ENCODE measurements around the gene ABI1.

The ABI1 gene

DNA sequence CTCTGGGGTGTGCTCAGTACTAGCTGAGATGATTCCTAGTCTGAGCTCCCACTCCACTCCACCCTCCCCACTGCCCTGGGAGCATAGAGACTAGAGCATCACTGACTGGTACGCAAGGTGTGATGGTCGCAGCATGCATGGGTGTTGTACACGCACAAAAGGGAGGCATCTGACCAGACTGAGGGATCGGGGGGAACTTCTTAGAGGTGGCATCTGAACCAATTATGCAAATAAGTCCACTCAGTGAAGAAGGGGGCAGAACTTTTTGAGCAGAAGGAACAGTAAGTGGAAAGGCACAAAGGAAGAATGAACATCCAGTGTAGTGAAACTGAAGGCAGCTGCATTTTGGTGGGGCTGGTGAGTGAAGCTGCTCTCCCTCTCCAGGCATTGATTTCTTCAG lies 137.7 kb downstream of the ABI1 start:
- Histone ChIP-seq H2BK120ac (ENCODE audit: low read depth, low read length) (no peak overlapping the region), H3K4me1 (ENCODE audit: control insufficient read depth in 2 of 2, insufficient read depth in 1 of 2, low read depth in 1 of 2, low read length in 2 of 2) (no peaks in the 10 kb centered on the region), H2AFZ (ENCODE audit: low read length) (no peak overlapping the region), H3K27ac (replicated peaks; ENCODE audit: low read length) (no peak overlapping the region), H3K4me3 (ENCODE audit: low read length in 2 of 2) (no peak overlapping the region), H2BK5ac (ENCODE audit: low read length) (no peak overlapping the region), H3K4me2 (ENCODE audit: insufficient read depth, low read length, poor library complexity, severe bottlenecking) (no peak overlapping the region), H2BK15ac (ENCODE audit: low read length) (no peak overlapping the region), H3K79me1 (ENCODE audit: low read depth, low read length) (peaks cover 4% of the 10 kb centered on the region), H4K8ac (ENCODE audit: low read depth, low read length) (no peak overlapping the region), H3K9ac (ENCODE audit: low read depth, low read length, poor library complexity) (no peak overlapping the region), H3K4ac (ENCODE audit: low read length) (no peak overlapping the region), H3K14ac (ENCODE audit: low read length) (no peak overlapping the region), H3K23ac (ENCODE audit: low read depth, low read length, poor library complexity) (no peak overlapping the region), H2BK12ac (ENCODE audit: low read length) (no peak overlapping the region), H3K18ac (ENCODE audit: low read length) (no peak overlapping the region), H3K9me3 (replicated peaks in 1 of 2; ENCODE audit: control insufficient read depth in 2 of 2, insufficient read depth in 1 of 2, low read depth in 1 of 2, low read length in 2 of 2) (no peaks in the 10 kb centered on the region), H4K91ac (ENCODE audit: low read depth, low read length, poor library complexity) (no peak overlapping the region), H3K36me3 (replicated peaks in 1 of 2; ENCODE audit: control insufficient read depth in 2 of 2, insufficient read depth in 2 of 2, low read length in 2 of 2) (peaks cover 10 to 93% of the 10 kb centered on the region in 2 donors), H2AK5ac (ENCODE audit: low read depth, low read length) (no peak overlapping the region), H3K27me3 (ENCODE audit: control insufficient read depth in 3 of 3, insufficient read depth in 3 of 3, low read depth in 1 of 3, low read length in 3 of 3) (no peaks in the 10 kb centered on the region)
- no peak for DNase-seq (ENCODE audit: low spot score)
- WGBS, 2 donors (ENCODE audit: extremely low coverage in 2 of 2, insufficient read length in 2 of 2, insufficient replicate concordance in 1 of 2): no CpG with 5 or more reads among the region's 4 CpGs

DNA sequence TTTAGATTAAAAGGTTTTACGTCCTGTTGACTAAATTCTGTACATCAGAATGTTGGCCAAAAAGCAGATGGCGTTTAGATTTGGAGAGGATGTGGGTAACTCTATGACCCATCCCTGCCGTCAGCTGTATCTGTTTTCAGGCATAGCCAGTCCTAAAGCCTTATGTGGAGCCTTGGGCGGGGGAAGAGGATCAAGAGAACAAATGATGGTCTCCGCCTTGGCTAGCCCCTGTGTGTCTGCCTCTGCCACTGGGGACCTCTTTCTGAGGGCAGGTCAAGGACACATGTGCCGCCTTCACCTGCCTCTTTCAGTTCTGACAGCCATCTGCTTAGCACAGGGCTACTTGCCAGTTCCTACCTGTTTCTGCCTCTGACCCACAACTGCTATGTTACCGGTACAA lies 139.2 kb downstream of the ABI1 start:
- Histone ChIP-seq H2AFZ (ENCODE audit: low read length) (no peak overlapping the region), H3K9ac (ENCODE audit: low read depth, low read length, poor library complexity) (no peak overlapping the region), H4K8ac (ENCODE audit: low read depth, low read length) (no peak overlapping the region), H3K79me1 (ENCODE audit: low read depth, low read length) (peaks cover 4% of the 10 kb centered on the region), H2AK5ac (ENCODE audit: low read depth, low read length) (no peak overlapping the region), H3K14ac (ENCODE audit: low read length) (no peak overlapping the region), H3K9me3 (replicated peaks in 1 of 2; ENCODE audit: control insufficient read depth in 2 of 2, insufficient read depth in 1 of 2, low read depth in 1 of 2, low read length in 2 of 2) (no peaks in the 10 kb centered on the region), H3K23ac (ENCODE audit: low read depth, low read length, poor library complexity) (no peak overlapping the region), H3K4me2 (ENCODE audit: insufficient read depth, low read length, poor library complexity, severe bottlenecking) (no peak overlapping the region), H3K36me3 (replicated peaks in 1 of 2; ENCODE audit: control insufficient read depth in 2 of 2, insufficient read depth in 2 of 2, low read length in 2 of 2) (peaks cover 7 to 95% of the 10 kb centered on the region in 2 donors), H3K27me3 (ENCODE audit: control insufficient read depth in 3 of 3, insufficient read depth in 3 of 3, low read depth in 1 of 3, low read length in 3 of 3) (no peaks in the 10 kb centered on the region), H2BK120ac (ENCODE audit: low read depth, low read length) (no peak overlapping the region), H3K4me1 (ENCODE audit: control insufficient read depth in 2 of 2, insufficient read depth in 1 of 2, low read depth in 1 of 2, low read length in 2 of 2) (no peaks in the 10 kb centered on the region), H2BK5ac (ENCODE audit: low read length) (no peak overlapping the region), H4K91ac (ENCODE audit: low read depth, low read length, poor library complexity) (no peak overlapping the region), H3K4me3 (ENCODE audit: low read length in 2 of 2) (no peak overlapping the region), H3K27ac (replicated peaks; ENCODE audit: low read length) (no peak overlapping the region), H2BK12ac (ENCODE audit: low read length) (no peak overlapping the region), H3K4ac (ENCODE audit: low read length) (no peak overlapping the region), H3K18ac (ENCODE audit: low read length) (no peak overlapping the region), H2BK15ac (ENCODE audit: low read length) (no peak overlapping the region)
- WGBS, 2 donors (ENCODE audit: extremely low coverage in 2 of 2, insufficient read length in 2 of 2, insufficient replicate concordance in 1 of 2): no CpG with 5 or more reads among the region's 7 CpGs
- no peak for DNase-seq (ENCODE audit: low spot score)

GRCh38 chr10:26717476-26717875 lies 143.3 kb downstream of the ABI1 start:
- H3K4ac ChIP-seq (ENCODE audit: low read length): no peak overlapping the region
- no peak overlapping the region for H2BK5ac ChIP-seq (ENCODE audit: low read length)
- no peaks in the 10 kb centered on the region for H3K27me3 ChIP-seq (ENCODE audit: control insufficient read depth in 3 of 3, insufficient read depth in 3 of 3, low read depth in 1 of 3, low read length in 3 of 3)
- no peak for DNase-seq (ENCODE audit: low spot score)
- H2BK12ac ChIP-seq (ENCODE audit: low read length): no peak overlapping the region
- peaks cover 6 to 82% of the 10 kb centered on the region in 2 donors for H3K36me3 ChIP-seq (replicated peaks in 1 of 2; ENCODE audit: control insufficient read depth in 2 of 2, insufficient read depth in 2 of 2, low read length in 2 of 2)
- no peaks in the 10 kb centered on the region for H3K9me3 ChIP-seq (replicated peaks in 1 of 2; ENCODE audit: control insufficient read depth in 2 of 2, insufficient read depth in 1 of 2, low read depth in 1 of 2, low read length in 2 of 2)
- no peak overlapping the region for H3K14ac ChIP-seq (ENCODE audit: low read length)
- H3K4me1 ChIP-seq (ENCODE audit: control insufficient read depth in 2 of 2, insufficient read depth in 1 of 2, low read depth in 1 of 2, low read length in 2 of 2): no peaks in the 10 kb centered on the region
- no peak overlapping the region for H4K91ac ChIP-seq (ENCODE audit: low read depth, low read length, poor library complexity)
- no CpG with 5 or more reads among the region's 7 CpGs for whole genome bisulfite sequencing, 2 donors (ENCODE audit: extremely low coverage in 2 of 2, insufficient read length in 2 of 2, insufficient replicate concordance in 1 of 2)
- H2AK5ac ChIP-seq (ENCODE audit: low read depth, low read length): no peak overlapping the region
- H2BK15ac ChIP-seq (ENCODE audit: low read length): no peak overlapping the region
- H3K27ac ChIP-seq (replicated peaks; ENCODE audit: low read length): no peak overlapping the region
- H3K9ac ChIP-seq (ENCODE audit: low read depth, low read length, poor library complexity): no peak overlapping the region
- no peak overlapping the region for H3K4me3 ChIP-seq (ENCODE audit: low read length in 2 of 2)
- no peak overlapping the region for H3K18ac ChIP-seq (ENCODE audit: low read length)
- no peak overlapping the region for H2AFZ ChIP-seq (ENCODE audit: low read length)
- H3K79me1 ChIP-seq (ENCODE audit: low read depth, low read length): peaks cover 4% of the 10 kb centered on the region
- no peak overlapping the region for H4K8ac ChIP-seq (ENCODE audit: low read depth, low read length)
- no peak overlapping the region for H2BK120ac ChIP-seq (ENCODE audit: low read depth, low read length)
- H3K4me2 ChIP-seq (ENCODE audit: insufficient read depth, low read length, poor library complexity, severe bottlenecking): no peak overlapping the region
- no peak overlapping the region for H3K23ac ChIP-seq (ENCODE audit: low read depth, low read length, poor library complexity)

GRCh38 chr10:26715137-26715487 lies 145.6 kb downstream of the ABI1 start:
- no peak overlapping the region for H3K27ac ChIP-seq (replicated peaks; ENCODE audit: low read length)
- H3K36me3 ChIP-seq (replicated peaks in 1 of 2; ENCODE audit: control insufficient read depth in 2 of 2, insufficient read depth in 2 of 2, low read length in 2 of 2): peaks cover 2 to 60% of the 10 kb centered on the region in 2 donors
- no peak overlapping the region for H2AK5ac ChIP-seq (ENCODE audit: low read depth, low read length)
- no peaks in the 10 kb centered on the region for H3K9me3 ChIP-seq (replicated peaks in 1 of 2; ENCODE audit: control insufficient read depth in 2 of 2, insufficient read depth in 1 of 2, low read depth in 1 of 2, low read length in 2 of 2)
- no CpG with 5 or more reads among the region's 2 CpGs for WGBS, 2 donors (ENCODE audit: extremely low coverage in 2 of 2, insufficient read length in 2 of 2, insufficient replicate concordance in 1 of 2)
- no peak overlapping the region for H3K23ac ChIP-seq (ENCODE audit: low read depth, low read length, poor library complexity)
- no peak overlapping the region for H3K4me2 ChIP-seq (ENCODE audit: insufficient read depth, low read length, poor library complexity, severe bottlenecking)
- no peak overlapping the region for H2BK5ac ChIP-seq (ENCODE audit: low read length)
- H2BK15ac ChIP-seq (ENCODE audit: low read length): no peak overlapping the region
- DNase-seq (ENCODE audit: low spot score): no peak
- H2BK12ac ChIP-seq (ENCODE audit: low read length): no peak overlapping the region
- no peaks in the 10 kb centered on the region for H3K27me3 ChIP-seq (ENCODE audit: control insufficient read depth in 3 of 3, insufficient read depth in 3 of 3, low read depth in 1 of 3, low read length in 3 of 3)
- no peak overlapping the region for H3K4ac ChIP-seq (ENCODE audit: low read length)
- no peak overlapping the region for H3K4me3 ChIP-seq (ENCODE audit: low read length in 2 of 2)
- H3K14ac ChIP-seq (ENCODE audit: low read length): no peak overlapping the region
- no peak overlapping the region for H3K9ac ChIP-seq (ENCODE audit: low read depth, low read length, poor library complexity)
- no peak overlapping the region for H4K8ac ChIP-seq (ENCODE audit: low read depth, low read length)
- no peak overlapping the region for H2AFZ ChIP-seq (ENCODE audit: low read length)
- H3K79me1 ChIP-seq (ENCODE audit: low read depth, low read length): no peaks in the 10 kb centered on the region
- no peak overlapping the region for H4K91ac ChIP-seq (ENCODE audit: low read depth, low read length, poor library complexity)
- H3K18ac ChIP-seq (ENCODE audit: low read length): no peak overlapping the region
- H2BK120ac ChIP-seq (ENCODE audit: low read depth, low read length): no peak overlapping the region
- no peaks in the 10 kb centered on the region for H3K4me1 ChIP-seq (ENCODE audit: control insufficient read depth in 2 of 2, insufficient read depth in 1 of 2, low read depth in 1 of 2, low read length in 2 of 2)
